ENCODE results near the gene RAB24. TPM values are rescaled to one million over a fixed set of nuclear protein-coding genes. Genes with fewer than 3 reads are reported as not detected.

The RAB24 gene
- total RNA-seq: 25.7 and 30.3 TPM in 2 replicates
- polyA plus RNA-seq: 64.6 and 76.6 TPM in 2 replicates

- TF ChIP-seq CTCF (IDR thresholded peaks at IDR 0.05; ENCODE audit: poor library complexity) (peak; percentile 43), EZH2phosphoT487 (IDR thresholded peaks at IDR 0.05; ENCODE audit: low read depth, severe bottlenecking, unreplicated experiment) (no peak)
Observed at GRCh38 chr5:177303121-177303924, at the start of gene RAB24, which contains the start of gene PRELID1. Gene RAB24 (minus strand): TSS chr5:177303719. CDS start chr5:177303288, 431 bp downstream. Gene PRELID1 (plus strand): TSS chr5:177303799. CDS start chr5:177303986, 187 bp downstream.

GRCh38 chr5:177353093-177353492, 49.6 kb upstream of the RAB24 start:
- 92% methylated on average over 5 of the region's 5 CpGs for WGBS (ENCODE audit: low lambda C conversion rate, missing lambda C conversion rate)
- no peak overlapping the region for H3K4me3 ChIP-seq
- H3K9me2 ChIP-seq (replicated peaks; ENCODE audit: insufficient read depth): no peaks in the 10 kb centered on the region
- TF ChIP-seq CTCF (IDR thresholded peaks at IDR 0.05; ENCODE audit: poor library complexity) (no peak), EZH2phosphoT487 (IDR thresholded peaks at IDR 0.05; ENCODE audit: low read depth, severe bottlenecking, unreplicated experiment) (no peak), EZH2 (IDR thresholded peaks at IDR 0.05; ENCODE audit: borderline replicate concordance) (no peak)
- no peaks in the 10 kb centered on the region for H3K36me3 ChIP-seq (replicated peaks; ENCODE audit: insufficient read depth, low read depth)
- H3K27ac ChIP-seq: no peak overlapping the region
- H3K4me2 ChIP-seq: no peak overlapping the region
- no peak for DNase-seq (ENCODE audit: low spot score)
- H2AFZ ChIP-seq: no peak overlapping the region
- H4K20me1 ChIP-seq (ENCODE audit: insufficient read depth, poor library complexity, severe bottlenecking): peaks cover 7% of the 10 kb centered on the region
- H3K9me3 ChIP-seq (ENCODE audit: low read depth): no peaks in the 10 kb centered on the region
- peaks cover 32% of the 10 kb centered on the region for H3K79me2 ChIP-seq
- peaks cover 20% of the 10 kb centered on the region for H3K4me1 ChIP-seq (ENCODE audit: insufficient read depth)
- no peaks in the 10 kb centered on the region for H3K27me3 ChIP-seq

More at GRCh38 chr5:177303121-177303924, at the start of gene RAB24, which contains the start of gene PRELID1:
- DNase-seq (ENCODE audit: low spot score): peak; percentile 96
- Histone ChIP-seq H3K36me3 (replicated peaks; ENCODE audit: insufficient read depth, low read depth) (no peaks in the 10 kb centered on the region), H3K4me2 (peak within 1 kb of the TSS; percentile 95), H4K20me1 (ENCODE audit: insufficient read depth, poor library complexity, severe bottlenecking) (peaks cover 17% of the 10 kb centered on the region), H3K4me1 (ENCODE audit: insufficient read depth) (peaks cover 37% of the 10 kb centered on the region), H2AFZ (peak within 1 kb of the TSS; percentile 98), H3K27me3 (no peaks in the 10 kb centered on the region), H3K9me2 (replicated peaks; ENCODE audit: insufficient read depth) (no peaks in the 10 kb centered on the region), H3K27ac (peak within 1 kb of the TSS; percentile 97), H3K4me3 (peak within 1 kb of the TSS; percentile 66), H3K79me2 (peaks cover 47% of the 10 kb centered on the region), H3K9me3 (ENCODE audit: low read depth) (no peaks in the 10 kb centered on the region)
- 1% methylated on average over 57 of the region's 100 CpGs for WGBS (ENCODE audit: low lambda C conversion rate, missing lambda C conversion rate)

DNA sequence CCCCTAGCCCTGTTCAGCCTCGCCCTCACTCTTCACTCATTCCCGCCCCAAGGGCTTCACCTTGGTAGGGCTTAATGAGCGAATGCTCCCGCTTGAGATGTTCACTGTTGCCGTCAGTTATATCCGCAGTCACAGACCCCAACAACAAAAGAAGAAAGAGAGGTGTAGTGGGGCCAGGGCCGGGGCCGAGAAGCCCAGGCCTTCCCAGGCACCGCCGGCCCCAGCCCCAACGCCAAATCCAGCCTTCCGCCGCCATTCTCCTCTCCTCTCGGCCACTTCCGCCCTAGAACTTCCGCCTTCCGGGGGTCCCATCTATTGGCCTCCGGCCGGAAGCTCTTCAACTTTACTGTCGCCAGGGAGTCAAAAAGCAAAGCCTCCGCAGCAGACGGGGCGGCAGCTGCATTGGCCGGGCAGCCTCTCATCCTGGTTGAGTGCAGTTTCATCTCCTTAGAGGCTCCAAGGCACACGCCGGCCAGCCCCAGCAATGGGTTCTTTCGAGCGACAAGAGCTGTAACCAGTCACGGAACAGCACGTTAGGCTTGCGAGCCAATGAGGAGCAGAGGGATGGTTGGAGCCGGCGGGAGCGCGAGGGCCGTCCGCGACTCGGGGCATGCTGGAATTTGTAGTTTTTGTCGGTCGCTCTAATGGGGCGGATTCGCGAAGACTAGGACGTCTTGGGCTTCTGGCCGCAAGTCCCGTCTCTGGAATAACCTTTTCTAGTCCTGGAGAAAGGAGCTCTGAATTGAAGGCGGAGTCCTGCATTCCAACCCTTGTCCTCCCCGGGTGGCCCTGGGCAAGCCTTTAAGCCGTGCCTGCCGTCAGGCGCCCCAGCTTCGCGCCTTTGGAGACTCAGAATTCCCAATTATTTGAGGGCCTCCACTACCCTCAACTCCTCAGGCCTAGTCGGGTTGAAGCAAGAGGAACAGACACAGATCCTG, 48.1 kb upstream of the RAB24 start, which contains the start of gene LMAN2:
TSS of gene LMAN2 (minus strand) at position 277 of the 938 bp plus-strand sequence. CDS start at position 256, 21 bp downstream.
- 8% methylated on average over 55 of the region's 55 CpGs for WGBS (ENCODE audit: low lambda C conversion rate, missing lambda C conversion rate)
- TF ChIP-seq EZH2 (IDR thresholded peaks at IDR 0.05; ENCODE audit: borderline replicate concordance): no peak
- TF ChIP-seq CTCF (IDR thresholded peaks at IDR 0.05; ENCODE audit: poor library complexity): no peak
- no peak for TF ChIP-seq EZH2phosphoT487 (IDR thresholded peaks at IDR 0.05; ENCODE audit: low read depth, severe bottlenecking, unreplicated experiment)
- Histone ChIP-seq H3K9me2 (replicated peaks; ENCODE audit: insufficient read depth) (no peaks in the 10 kb centered on the region), H3K4me2 (peak within 1 kb of the TSS; percentile 95), H3K9me3 (ENCODE audit: low read depth) (no peaks in the 10 kb centered on the region), H4K20me1 (ENCODE audit: insufficient read depth, poor library complexity, severe bottlenecking) (peaks cover 12% of the 10 kb centered on the region), H3K27ac (peak within 1 kb of the TSS; percentile 95), H3K36me3 (replicated peaks; ENCODE audit: insufficient read depth, low read depth) (no peaks in the 10 kb centered on the region), H3K79me2 (peaks cover 46% of the 10 kb centered on the region), H3K27me3 (no peaks in the 10 kb centered on the region), H3K4me3 (peak within 1 kb of the TSS; percentile 40), H2AFZ (peak within 1 kb of the TSS; percentile 90), H3K4me1 (ENCODE audit: insufficient read depth) (peaks cover 20% of the 10 kb centered on the region)
- DNase-seq (ENCODE audit: low spot score): peak; percentile 94
